Gastrocnemius medialis (tissue), 4 donors: ENCODE measurements around the gene BANP. TPM values are rescaled to one million over a fixed set of nuclear protein-coding genes. Genes with fewer than 3 reads are reported as not detected.
"Not testable (repeated sequence)": the region's sequence is repeated elsewhere in the genome, so short reads cannot be mapped to it uniquely, and the experiment has no call there.

ENCODE experiments used
- ATAC-seq, 2 donors: fragments of 150-250 bp; one replicate each; pipeline ENCODE4 v1.9.1; 2016
- DNase-seq, 2 donors: peaks; one replicate each; pipeline ENCODE4 v3.0.0-alpha.2; 2019
- H3K27ac ChIP-seq, 4 donors: fragments of 200-600 bp; sonication (generic); 1 replicate in 1 of 4; 2 replicates in 3 of 4; pipeline ENCODE4 v1.5.1; 2016 to 2018; ENCODE audit warnings: mild to moderate bottlenecking in 2 of 4, moderate library complexity in 1 of 4
- H3K27me3 ChIP-seq, 3 donors: fragments of 200-600 bp; sonication (generic) in 2 of 3; 1 replicate in 1 of 3; 2 replicates in 2 of 3; pipeline versions ENCODE4 v1.5.1 to v1.6.0; 2016 to 2019; ENCODE audit warnings: mild to moderate bottlenecking in 1 of 3, moderate library complexity in 1 of 3
- H3K36me3 ChIP-seq, 2 donors: fragments of 200-600 bp; sonication (generic) in 1 of 2; one replicate each; pipeline ENCODE4 v1.5.1; 2017 to 2018
- H3K4me1 ChIP-seq, 2 donors: fragments of 200-600 bp; sonication (generic) in 1 of 2; one replicate each; pipeline ENCODE4 v1.5.1; 2016 to 2017; ENCODE audit warnings: mild to moderate bottlenecking in 2 of 2
- H3K4me3 ChIP-seq, 4 donors: fragments of 200-600 bp; sonication (generic) in 3 of 4; 1 replicate in 1 of 4; 2 replicates in 3 of 4; pipeline ENCODE4 v1.5.1; 2016 to 2019; ENCODE audit warnings: mild to moderate bottlenecking in 2 of 4
- H3K9me3 ChIP-seq, 3 donors: fragments of 200-600 bp; sonication (generic) in 2 of 3; 1 replicate in 1 of 3; 2 replicates in 2 of 3; pipeline ENCODE4 v1.5.1; 2016 to 2019
- POLR2A ChIP-seq, 2 donors: fragments of 450-650 bp; IDR thresholded peaks; one replicate each; pipeline ENCODE4 v1.6.1; 2017; ENCODE audit warnings: antibody characterized with exemption in 2 of 2, mild to moderate bottlenecking in 2 of 2, moderate library complexity in 2 of 2
- in situ Hi-C, 4 donors: fragments of 200-750 bp; cut with MboI; loops; one replicate each; pipeline versions ENCODE4 v1.15.0 to v1.8.0; 2017; ENCODE audit warnings: low sequenced_read_pairs in 4 of 4
- intact Hi-C: fragments of 100-400 bp; cut with DNase I; formaldehyde crosslinking; loops from one replicate; pipeline ENCODE4 v1.15.1; 2023; ENCODE audit warnings: low total_unique reads
- total RNA-seq, 4 donors: library from RNA; depleted of rRNA; stranded (reverse); fragments of >200 nt; gene quantifications; one replicate each; pipeline versions ENCODE4 v1.1.0 to v1.2.3, GENCODE V29; 2016
- TF ChIP-seq, protein P1 (sequence below), 5 experiments: fragments of 450-650 bp in 3 of 5; fragments of 200-600 bp in 2 of 5; sonication (generic) in 2 of 5; IDR thresholded peaks in 4 of 5; conservative IDR thresholded peaks in 1 of 5; 1 replicate in 4 of 5; 2 replicates in 1 of 5; pipeline ENCODE4 v1.5.1; 2016 to 2019; ENCODE audit warnings: antibody characterized with exemption in 5 of 5, mild to moderate bottlenecking in 3 of 5, moderate library complexity in 3 of 5

The BANP gene
- total RNA-seq, 4 donors from 2014 or later: 7.0 to 20.6 (median 16.1) TPM

DNA sequence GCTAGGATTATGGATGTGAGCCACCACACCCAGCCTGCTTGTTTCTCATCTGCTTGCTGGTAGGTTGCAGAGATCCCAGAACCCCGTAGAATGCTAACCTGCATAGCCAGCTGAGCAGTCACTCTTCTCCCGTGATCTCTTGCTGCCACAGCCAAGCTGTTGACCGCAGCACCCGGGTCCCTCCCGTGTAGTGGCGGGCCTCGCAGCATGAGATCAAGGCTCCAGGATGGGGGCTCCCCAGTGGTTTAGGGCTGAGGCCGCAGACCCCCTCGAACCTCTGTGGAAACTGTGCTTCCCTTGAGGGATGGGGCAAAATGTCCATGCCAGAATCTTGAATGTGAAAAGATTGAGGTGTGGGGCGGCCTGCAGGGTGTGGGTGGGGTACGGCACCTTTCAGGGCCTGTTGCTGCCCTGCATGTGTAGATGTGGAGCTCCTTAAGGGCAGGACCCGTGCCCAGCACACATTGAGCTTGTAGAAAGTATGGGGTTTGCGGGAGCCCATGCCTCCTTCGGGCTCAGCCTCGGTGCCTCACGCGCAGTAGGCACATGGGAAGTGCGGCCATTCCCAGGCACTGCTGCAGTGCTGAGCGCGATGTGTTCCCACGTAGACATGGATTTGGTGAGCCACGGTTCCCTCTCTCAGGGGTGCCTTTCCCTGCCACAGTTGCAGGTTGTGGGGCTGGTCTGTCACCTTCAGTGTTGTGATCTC lies 99.9 kb downstream of the BANP start:
- intact Hi-C loops: no loop called here
- no peak for DNase-seq
- TF ChIP-seq, protein P1, sequence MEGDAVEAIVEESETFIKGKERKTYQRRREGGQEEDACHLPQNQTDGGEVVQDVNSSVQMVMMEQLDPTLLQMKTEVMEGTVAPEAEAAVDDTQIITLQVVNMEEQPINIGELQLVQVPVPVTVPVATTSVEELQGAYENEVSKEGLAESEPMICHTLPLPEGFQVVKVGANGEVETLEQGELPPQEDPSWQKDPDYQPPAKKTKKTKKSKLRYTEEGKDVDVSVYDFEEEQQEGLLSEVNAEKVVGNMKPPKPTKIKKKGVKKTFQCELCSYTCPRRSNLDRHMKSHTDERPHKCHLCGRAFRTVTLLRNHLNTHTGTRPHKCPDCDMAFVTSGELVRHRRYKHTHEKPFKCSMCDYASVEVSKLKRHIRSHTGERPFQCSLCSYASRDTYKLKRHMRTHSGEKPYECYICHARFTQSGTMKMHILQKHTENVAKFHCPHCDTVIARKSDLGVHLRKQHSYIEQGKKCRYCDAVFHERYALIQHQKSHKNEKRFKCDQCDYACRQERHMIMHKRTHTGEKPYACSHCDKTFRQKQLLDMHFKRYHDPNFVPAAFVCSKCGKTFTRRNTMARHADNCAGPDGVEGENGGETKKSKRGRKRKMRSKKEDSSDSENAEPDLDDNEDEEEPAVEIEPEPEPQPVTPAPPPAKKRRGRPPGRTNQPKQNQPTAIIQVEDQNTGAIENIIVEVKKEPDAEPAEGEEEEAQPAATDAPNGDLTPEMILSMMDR (IDR thresholded peaks at IDR 0.05 in 4 of 5, conservative IDR thresholded peaks at IDR 0.05 in 1 of 5): no peak
- TF ChIP-seq POLR2A (IDR thresholded peaks at IDR 0.05): no peak
- H3K27ac ChIP-seq: no peak overlapping the region
- no peaks in the 10 kb centered on the region for H3K4me1 ChIP-seq
- no peaks in the 10 kb centered on the region for H3K9me3 ChIP-seq
- peaks cover 0 to 13% of the 10 kb centered on the region in 2 donors for H3K36me3 ChIP-seq
- no peak for ATAC-seq
- no peak overlapping the region for H3K4me3 ChIP-seq
- H3K27me3 ChIP-seq: no peaks in the 10 kb centered on the region
- in situ Hi-C loops: no loop called here

DNA sequence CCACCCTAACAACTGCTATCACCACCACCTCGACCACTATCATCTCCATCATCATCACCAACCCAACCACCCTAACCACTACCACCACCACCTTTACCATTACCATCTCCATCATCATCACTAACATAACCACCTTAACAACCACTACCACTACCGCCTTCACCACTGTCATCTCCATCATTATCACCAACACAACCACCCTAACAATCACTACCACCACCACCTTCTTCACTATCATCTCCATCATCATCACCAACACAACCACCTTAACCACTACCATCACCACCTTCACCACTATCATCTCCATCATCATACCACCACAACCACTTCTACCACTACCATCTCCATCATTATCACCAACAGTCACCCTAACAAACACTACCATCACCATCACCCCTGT lies 101.4 kb downstream of the BANP start:
- no peak for ATAC-seq
- Histone ChIP-seq H3K27me3 (no peaks in the 10 kb centered on the region), H3K27ac (no peak overlapping the region), H3K4me1 (no peaks in the 10 kb centered on the region), H3K4me3 (no peak overlapping the region), H3K36me3 (peaks cover 0 to 13% of the 10 kb centered on the region in 2 donors), H3K9me3 (no peaks in the 10 kb centered on the region)
- in situ Hi-C loops: no loop called here
- TF ChIP-seq POLR2A (IDR thresholded peaks at IDR 0.05): no peak
- TF ChIP-seq, protein P1 (IDR thresholded peaks at IDR 0.05 in 4 of 5, conservative IDR thresholded peaks at IDR 0.05 in 1 of 5): no peak
- DNase-seq: no peak
- intact Hi-C loops: no loop called here

DNA sequence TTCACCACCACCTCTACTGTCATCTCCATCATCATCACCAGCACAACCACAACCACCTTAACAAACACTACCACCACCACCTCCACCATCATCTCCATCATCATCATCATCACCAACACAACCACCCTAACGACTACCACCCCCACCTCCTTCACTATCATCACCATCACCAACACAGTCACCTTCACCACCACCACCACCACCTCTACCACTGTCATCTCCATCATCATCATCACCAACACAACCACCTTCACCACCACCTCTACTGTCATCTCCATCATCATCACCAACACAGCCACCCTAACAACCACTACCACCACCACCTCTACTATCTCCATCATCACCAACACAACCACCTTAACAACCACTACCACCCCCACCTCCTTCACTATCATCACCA lies 102.2 kb downstream of the BANP start:
- H3K9me3 ChIP-seq, intact Hi-C loops, ATAC-seq, H3K4me3 ChIP-seq, DNase-seq, in situ Hi-C loops, H3K4me1 ChIP-seq, H3K27me3 ChIP-seq, H3K27ac ChIP-seq: not testable (repeated sequence)
- peaks cover 0 to 13% of the 10 kb centered on the region in 2 donors for H3K36me3 ChIP-seq

DNA sequence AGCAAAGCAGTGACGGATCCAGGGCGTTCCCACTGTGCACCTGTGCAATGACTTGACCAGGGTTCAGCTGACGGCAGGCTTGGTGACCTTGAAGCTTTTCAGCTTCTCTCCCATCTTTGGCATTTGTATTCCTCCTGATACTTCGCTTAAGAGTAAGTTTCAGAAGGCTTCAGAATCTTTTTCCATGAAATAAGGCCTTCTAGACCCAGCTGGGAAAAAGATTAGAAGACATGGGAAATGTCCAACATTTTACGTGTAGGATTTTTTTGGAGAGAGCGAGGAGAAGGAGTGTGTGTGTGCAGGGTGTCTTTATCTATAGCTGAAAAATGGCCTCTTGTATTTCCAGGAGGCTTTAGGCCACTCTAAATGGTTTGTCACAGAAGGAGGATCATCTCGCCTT lies 104.1 kb downstream of the BANP start:
- Histone ChIP-seq H3K27me3 (no peaks in the 10 kb centered on the region), H3K4me3 (no peak overlapping the region), H3K9me3 (no peaks in the 10 kb centered on the region), H3K4me1 (no peaks in the 10 kb centered on the region), H3K27ac (no peak overlapping the region), H3K36me3 (no peaks in the 10 kb centered on the region)
- in situ Hi-C loops (no loop called here), intact Hi-C loops (no loop called here)
- DNase-seq: no peak
- no peak for ATAC-seq
- TF ChIP-seq, protein P1 (IDR thresholded peaks at IDR 0.05 in 4 of 5, conservative IDR thresholded peaks at IDR 0.05 in 1 of 5): no peak
- TF ChIP-seq POLR2A (IDR thresholded peaks at IDR 0.05): no peak

DNA sequence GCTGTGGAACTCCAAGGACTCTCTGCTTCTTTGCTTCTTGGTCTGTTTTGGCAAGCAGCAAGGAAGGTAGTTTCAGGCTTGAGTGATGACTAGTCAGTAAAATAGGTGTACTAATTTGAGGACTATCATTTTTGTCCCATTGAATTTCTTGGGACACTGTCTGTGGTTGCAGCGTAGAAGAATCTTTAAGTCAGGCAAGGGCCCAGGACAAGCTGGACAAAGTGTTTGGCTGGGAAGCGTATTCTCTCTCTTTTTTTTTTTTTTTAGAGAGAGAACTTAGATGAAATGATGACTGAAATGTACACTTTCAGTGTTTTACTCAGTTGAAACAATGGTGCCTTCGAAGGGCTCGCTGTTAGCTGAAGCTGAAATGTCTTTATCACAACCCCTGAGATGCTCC lies 105.0 kb downstream of the BANP start:
- H3K27me3 ChIP-seq: no peaks in the 10 kb centered on the region
- H3K9me3 ChIP-seq: no peaks in the 10 kb centered on the region
- ATAC-seq (no peak), DNase-seq (no peak)
- H3K27ac ChIP-seq: no peak overlapping the region
- H3K4me1 ChIP-seq: no peaks in the 10 kb centered on the region
- no peak overlapping the region for H3K4me3 ChIP-seq
- TF ChIP-seq, protein P1 (IDR thresholded peaks at IDR 0.05 in 4 of 5, conservative IDR thresholded peaks at IDR 0.05 in 1 of 5): no peak
- no peak for TF ChIP-seq POLR2A (IDR thresholded peaks at IDR 0.05)
- intact Hi-C loops (no loop called here), in situ Hi-C loops (no loop called here)
- no peaks in the 10 kb centered on the region for H3K36me3 ChIP-seq
